Stimulated activated CD4-positive, alpha-beta T cell treated with anti-CD3 and anti-CD28 coated beads, TNF-alpha, amount 100 ng/mL, for 24 hours (primary cell): ENCODE measurements around the gene AKR1C3.
"Not testable (repeated sequence)": the region's sequence is repeated elsewhere in the genome, so short reads cannot be mapped to it uniquely, and the experiment has no call there.

Experiments
- DNase-seq, 3 experiments: peaks; one replicate each; pipeline ENCODE4 v3.0.0-alpha.2; 2020; ENCODE audit warnings: low read depth in 3 of 3

The AKR1C3 gene

DNA sequence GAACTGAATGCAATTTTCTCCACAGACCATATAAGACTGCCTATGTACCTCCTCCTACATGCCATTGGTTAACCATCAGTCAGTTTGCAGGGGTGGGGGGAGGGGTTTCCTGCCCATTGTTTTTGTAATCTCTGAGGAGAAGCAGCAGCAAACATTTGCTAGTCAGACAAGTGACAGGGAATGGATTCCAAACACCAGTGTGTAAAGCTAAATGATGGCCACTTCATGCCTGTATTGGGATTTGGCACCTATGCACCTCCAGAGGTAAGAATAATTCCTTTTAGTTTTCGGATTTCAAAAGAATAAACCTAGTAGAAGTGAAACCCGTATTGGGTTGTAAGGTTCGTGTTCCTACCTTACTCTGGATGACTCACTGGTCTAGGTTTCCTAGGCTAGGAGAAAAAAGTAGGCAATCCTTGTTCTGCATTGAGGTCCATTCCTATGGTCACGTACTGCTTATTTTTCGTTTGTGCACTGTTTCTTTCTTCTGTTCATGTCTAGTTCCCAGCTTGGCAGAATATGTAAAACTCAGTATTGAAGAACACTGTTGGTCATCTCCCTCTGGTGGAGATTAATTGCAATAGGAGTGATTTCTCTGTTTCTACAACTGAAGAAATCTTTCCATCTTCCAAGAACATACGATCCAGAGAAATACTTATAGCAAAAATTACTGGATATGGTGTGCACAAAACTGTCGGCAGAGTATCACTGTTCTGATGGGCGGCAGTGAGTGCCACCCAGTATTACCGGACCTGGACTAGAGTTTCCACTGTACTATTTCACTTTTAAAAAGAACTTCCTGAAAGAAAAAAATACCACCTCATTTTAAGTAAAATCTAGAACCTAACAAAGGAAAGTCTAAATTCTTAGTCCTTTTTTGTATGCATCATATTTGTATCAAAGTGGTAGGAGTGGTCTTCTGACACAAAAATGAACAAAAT, at the start of gene AKR1C3:
TSS of gene AKR1C3 (plus strand) at position 150 of the 941 bp plus-strand sequence. CDS start at position 181, 31 bp downstream.
- no peak for DNase-seq

DNA sequence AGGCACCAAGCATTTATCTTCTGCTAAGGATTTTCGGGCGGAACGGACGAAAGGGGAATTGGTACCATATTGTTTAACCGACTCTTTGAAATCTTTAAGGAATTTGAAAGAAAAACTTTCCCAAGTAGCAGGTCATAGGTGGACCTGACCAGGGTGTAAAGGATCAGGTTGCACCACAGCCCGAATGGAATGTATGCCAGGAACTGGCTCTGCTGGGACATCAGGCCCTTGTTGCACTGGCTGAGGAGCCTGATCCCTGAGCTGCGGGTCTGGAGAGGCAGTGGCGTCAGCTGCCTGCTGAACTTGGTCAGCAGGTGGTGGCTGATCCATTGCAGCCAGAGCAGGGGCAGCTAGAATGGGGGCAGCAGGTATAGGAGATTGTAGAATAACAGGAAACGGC, 49.1 kb upstream of the AKR1C3 start:
- no peak for DNase-seq

DNA sequence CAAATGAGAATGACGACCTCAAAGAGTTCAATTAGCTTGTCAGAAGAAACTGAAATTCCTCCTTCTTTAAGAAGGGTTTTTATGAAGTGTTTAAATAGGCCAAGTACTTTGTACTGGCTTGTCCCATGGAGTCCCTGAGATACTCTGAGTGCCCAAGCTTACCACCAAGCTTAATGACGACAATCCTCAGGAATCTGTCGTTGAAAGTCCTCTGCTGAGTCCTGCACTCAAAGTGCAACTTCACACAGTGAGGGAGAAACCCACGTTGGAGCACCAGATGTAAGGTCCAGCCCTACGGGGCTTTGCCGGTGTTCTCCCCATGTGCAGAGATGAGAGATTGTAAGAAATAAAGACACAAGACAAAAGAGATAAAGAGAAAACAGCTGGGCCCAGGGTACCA, 47.8 kb upstream of the AKR1C3 start:
- DNase-seq, result no peak

DNA sequence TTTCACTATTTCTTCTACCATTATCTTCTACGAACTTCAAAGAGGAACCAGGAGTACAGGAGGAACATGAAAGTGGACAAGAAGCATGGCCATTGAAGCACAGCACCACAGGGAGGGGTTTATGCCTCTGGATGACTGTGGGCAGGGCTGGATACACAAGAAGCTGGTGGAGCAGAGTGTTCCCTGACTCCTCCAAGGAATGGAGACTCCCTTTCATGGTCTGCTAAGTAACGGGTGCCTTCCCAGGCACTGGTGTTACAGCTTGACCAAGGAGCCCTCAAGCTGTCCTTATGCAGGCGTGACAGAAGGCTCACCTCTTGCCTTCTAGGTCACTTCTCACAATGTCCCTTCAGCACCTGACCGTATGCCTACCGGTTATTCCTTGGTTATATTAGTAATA, 47.2 kb upstream of the AKR1C3 start:
- DNase-seq, result not testable (repeated sequence)

DNA sequence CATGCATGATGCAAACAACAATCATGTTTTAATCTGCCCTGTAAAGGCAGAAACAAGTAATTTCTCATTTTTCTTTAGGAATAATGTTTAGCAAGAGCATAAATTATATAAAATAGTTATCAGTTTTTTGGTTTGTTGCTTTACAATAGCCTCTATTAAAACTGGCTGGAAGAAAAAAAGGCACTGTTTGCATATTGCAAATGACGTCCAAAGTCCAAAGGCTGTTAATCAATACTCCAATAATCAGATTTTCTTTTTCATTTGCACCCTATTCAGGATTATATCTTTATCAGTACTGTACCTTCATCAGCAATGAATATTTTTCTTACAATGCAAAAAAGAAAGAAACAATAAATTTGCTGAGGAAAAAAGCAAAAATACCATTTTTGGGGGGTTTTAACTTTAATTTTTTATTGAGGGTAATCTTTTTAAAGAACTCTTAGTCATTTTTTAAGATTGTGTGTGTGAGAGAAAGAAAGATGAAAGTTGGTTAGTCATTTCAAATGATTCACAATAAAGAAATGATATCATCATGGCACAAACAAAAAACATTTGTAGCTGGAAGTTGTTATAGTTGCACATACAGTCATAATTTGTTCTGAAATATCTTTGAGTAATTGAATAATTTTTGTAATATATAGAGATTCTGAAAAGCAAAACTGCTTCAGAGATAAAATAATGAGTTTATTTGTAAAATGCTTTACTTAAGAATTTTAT, 46.1 kb upstream of the AKR1C3 start:
- DNase-seq, result no peak

DNA sequence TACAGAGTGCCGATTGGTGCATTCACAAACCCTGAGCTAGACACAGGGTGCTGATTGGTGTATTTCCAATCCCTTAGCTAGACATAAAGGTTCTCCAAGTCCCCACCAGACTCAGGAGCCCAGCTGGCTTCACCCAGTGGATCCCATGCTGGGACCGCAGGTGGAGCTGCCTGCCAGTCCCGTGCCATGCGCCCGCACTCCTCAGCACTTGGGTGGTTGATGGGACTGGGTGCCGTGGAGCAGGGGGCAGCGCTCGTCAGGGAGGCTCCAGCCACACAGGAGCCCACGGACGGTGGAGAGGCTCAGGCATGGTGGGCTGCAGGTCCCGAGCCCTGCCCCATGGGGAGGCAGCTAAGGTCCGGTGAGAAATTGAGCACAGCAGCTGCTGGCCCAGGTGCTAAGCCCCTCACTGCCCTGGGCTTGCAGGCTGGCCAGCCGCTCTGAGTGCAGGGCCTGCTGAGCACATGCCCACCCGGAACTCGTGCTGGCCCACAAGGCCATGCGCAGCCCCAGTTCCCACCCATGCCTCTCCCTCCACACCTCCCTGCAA, 41.2 kb upstream of the AKR1C3 start:
- not testable (repeated sequence) for DNase-seq

DNA sequence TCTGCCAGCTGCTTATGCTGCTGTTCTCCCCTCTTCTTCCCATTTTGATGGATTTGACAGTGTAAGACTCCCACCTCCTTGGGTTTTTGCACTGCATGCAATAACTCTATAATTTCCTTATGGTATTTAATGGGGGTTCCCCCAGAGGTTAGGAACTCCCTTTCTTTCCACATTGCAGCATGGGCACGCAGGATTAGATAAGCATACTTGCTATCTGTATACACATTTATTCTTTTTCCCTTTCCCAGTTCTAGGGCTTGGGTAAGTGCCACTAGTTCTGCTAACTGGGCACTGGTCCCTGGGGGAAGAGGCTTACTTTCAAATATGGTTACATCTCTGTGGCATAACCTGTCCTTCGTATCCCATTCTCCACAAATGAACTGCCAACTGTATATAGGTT, 39.4 kb upstream of the AKR1C3 start:
- DNase-seq, result not testable (repeated sequence)

DNA sequence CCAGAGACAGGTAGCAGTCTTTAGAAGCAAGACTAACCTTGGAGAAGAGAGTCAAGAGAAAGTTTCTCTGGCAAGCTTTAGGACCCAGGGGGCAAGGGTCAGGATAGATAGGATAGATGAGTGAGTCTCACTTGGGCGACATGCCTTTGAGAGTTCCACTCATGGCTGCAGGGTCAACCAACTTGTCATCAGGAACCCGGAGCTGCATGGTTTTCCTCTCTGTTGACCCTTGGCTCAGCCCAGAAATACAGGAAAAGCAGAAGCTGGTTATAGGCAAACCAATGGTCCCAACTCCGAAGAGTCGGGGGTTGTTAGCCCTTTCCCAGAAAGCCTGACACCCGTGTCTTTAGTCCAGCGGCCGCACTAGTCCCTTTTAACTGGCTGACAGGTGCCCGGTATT, 34.9 kb upstream of the AKR1C3 start:
- not testable (repeated sequence) for DNase-seq

DNA sequence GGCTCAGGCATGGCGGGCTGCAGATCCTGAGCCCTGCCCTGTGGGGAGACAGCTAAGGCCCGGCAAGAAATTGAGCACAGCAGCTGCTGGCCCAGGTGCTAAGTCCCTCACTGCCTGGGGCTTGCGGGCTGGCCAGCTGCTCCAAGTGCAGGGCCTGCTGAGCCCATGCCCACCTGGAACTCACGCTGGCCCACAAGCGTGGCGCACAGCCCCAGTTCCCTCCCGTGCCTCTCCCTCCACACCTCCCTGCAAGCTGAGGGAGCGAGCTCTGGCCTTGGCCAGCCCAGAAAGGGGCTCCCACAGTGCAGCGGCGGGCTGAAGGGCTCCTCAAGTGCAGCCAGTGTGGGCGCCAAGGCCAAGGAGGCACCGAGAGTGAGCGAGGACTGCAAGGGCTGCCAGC, 33.4 kb upstream of the AKR1C3 start:
- DNase-seq, result not testable (repeated sequence)

DNA sequence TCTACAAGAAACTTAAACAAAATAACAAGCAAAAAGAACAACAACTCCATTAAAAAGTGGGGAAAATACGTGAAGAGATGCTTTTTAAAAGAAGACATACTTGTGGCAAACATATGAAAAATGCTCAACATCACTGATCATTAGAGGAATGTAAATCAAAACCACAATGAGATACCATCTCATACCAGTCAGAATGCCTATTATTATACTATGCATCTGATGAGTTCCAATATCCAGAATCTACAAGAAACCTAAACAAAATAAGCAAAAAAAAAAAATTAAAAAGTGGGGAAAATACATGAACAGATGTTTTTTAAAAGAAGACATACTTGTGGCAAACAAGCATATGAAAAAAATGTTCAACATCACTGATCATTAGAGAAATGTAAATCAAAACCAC, 29.6 kb upstream of the AKR1C3 start:
- DNase-seq, result no peak

DNA sequence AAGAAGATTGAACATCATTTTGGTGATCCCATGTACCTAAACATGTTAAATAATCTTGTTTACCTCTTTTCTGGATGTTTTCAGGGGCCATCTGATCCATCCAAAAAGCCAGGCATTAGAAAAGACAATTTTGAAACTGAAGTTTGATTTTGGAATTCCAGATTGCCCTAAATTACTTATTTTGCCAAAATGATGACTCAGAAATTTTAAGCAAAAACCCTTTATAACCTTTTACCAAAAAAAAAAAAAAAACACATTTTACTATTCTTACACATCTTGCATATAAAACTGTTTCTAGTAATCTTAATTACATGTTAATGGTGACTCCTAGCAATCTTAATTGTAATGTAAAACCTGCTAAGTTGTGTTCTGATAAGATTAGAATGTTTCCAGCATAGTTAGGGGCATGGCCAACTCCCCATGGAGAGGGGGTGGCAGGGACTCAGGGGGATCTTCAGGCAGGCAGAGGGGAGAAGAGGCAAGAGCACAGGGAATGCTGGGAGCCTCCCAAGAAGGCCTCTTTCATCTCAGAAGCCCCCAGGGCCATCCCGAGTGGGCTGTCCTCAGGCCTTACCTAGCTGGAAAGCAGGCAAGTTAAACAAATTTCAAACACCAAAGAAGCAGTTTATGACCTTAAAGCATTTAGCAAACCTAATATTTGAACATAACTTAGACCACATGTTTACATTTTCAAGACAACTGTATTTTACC, 25.8 kb upstream of the AKR1C3 start:
- no peak for DNase-seq

DNA sequence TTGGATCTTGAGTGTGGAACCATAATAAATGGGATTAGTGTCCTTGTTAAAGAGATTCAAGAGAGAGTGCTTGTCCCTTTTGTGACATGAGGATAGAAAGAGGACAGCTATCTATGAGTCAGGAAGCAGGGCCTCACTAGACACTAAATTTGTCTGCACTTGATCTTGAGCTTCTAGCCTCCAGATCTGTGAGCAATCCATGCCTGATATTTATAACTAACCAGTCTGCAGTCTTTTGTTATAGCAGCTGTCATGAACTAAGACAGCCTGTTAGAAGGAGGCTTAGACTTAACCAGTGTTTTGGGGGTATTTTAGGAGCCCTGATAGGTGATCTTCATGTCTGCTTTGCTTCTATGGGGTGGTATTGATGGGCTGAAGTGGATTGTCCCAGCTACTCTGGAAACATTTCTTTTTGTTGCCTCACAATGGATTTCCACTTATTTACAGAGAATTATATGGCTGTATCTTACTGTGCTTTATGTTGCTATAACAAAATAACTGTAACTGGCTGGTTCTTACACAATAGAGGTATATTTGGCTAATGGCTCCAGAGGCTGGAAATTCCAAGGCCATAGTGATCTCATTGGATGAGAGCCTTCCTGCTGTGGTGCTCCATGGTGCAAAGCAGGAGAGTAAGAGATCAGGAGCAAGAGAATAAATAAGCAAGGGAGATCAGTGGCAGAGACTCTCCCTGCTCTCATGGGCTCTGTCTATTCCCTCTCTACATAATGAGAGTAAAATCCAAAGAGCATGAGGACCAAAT, 23.4 kb upstream of the AKR1C3 start:
- DNase-seq, result no peak

DNA sequence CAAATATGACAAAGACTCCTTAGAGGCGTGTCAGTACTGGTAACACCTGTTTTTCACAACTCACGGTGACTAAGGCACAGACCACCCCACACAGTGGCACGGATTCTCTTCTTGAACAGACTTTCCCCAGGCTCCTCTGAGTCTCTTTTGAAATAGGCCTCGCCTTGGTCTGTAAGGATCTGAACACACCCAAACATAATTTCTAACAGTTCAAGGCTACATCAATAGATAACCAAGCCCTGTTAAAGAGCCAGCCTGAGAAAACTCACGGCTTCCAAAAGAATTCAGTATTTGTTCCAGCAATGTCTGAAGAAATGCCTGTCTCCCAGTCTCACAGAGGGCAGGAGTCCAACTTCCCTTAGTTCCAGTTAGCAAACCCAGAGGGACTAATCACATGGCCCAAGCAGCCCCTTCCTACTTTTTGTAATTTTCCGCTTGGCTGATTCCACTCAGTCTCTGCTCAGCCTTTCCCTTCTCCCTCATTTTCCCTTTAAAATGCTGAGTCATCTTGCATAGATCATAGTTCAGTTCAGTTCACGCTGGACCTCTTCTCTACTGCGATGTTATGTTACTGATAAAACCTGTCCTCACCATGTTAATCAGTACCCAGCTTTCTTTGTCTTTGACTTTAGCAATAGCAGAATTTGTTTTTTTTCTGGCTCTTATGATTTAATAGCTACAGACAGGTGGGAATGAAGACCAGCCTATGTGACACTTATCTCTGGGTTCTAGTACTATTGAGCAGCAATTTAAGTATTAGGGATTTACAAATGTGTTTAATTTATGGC, 22.6 kb upstream of the AKR1C3 start:
- no peak for DNase-seq

DNA sequence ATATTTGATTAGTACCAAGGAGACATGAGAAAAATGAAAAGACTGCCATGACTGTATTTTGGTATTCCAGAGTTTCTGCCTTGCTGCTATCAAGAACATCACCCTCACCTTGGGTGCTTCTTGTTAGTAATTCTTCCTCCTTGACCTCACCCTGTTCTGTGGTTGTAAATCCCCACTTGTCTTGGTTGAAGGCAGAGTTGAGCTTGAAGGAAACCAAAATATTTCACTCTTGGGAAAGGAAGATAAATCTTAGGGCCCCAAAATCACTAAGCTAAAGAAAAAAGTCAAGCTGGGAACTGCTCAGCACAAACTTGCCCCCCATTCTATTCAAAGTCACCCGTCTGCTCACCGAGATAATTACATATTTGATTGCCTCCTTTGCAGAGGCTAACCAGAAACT, 20.6 kb upstream of the AKR1C3 start:
- no peak for DNase-seq

DNA sequence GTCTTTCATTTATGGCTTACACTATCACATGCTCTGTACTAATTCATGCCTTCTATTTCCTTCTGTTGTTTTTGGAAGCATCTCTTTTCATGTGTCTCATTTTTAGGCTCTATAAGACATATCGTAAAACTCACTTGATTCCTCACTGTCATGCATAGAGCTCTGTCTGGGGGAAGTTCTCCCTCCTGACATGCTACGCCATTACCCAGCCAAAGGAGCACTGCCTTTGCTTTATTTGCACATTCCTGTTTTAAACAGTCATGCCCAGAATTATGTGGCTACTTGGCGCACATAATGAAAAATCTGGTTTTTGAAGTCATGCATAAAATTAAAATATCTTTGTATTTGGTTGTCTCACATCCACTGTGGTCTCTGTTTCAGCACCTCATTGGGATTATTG, 17.6 kb upstream of the AKR1C3 start:
- DNase-seq, result no peak

DNA sequence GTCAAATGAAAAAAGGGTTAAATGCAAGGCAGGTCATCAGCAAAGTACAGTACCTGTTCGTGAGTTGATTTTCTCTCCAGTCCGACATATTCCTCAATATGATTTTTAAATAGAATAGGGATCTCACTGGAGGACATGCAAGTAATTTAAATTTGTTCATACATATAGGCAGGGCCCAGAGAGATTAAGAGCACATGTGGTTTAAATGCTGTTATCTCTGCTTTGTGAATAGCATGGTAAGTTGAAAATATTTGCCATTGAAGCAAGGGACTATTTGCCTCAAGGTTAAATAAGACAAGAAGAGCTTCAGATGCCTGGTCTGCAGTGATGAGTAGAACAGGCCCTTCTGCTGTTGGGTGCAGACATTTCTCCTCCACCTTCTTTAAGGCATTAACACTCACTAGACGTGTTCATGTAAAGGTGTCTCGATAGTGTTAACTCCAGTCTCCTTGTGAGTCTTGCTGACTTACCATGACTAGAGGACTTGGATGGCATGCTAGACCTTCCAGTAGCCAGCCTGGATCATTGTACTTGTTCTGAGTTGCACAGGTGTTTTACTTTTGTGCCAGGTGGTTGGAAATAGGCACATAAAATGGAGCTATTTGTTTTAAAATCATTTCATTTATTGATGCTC, 15.6 kb upstream of the AKR1C3 start:
- DNase-seq, result no peak

DNA sequence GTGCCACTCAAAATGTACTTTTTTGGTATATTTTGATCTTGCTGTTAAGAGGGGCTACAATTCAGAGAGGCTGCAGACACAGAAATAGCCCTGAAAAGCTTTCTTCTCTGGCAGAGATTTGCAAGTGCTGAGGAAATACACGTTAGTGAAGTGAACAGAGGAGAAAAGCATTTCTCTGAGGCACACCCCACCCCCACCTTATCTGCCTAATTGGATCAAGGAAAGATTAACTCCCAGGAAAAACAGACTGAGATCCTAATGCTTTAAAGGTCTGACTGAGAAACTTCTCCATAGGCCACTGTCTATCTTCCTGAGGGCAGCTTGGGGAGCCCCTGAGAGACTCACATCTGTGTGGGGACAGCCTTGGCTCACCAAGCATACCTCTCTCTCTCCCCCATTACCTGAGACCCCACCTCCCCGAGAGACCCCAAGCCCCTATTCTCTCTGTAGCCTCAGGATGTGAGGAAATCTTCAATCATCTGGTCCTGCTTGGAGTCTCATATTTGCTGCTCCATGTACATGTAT, 14.8 kb upstream of the AKR1C3 start:
- no peak for DNase-seq

DNA sequence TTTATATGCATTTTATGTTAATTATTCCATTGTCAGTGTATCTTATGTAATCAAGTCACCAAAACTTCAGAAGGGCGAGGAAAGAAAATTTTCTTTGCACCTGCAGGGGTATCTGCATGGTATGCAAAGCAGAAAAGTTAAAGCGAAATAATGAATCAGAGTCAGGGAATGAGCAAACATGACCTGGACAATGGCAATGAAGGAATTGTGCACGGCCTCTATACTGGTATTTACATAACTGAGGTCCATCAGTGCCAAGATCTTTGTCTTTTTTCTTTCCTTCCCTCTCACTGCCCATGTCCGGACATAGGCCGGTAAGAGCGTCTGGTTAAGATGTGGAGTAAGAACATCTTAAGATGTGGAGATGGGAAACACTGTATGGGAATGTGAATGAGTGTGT, 14.4 kb upstream of the AKR1C3 start:
- DNase-seq, result no peak

DNA sequence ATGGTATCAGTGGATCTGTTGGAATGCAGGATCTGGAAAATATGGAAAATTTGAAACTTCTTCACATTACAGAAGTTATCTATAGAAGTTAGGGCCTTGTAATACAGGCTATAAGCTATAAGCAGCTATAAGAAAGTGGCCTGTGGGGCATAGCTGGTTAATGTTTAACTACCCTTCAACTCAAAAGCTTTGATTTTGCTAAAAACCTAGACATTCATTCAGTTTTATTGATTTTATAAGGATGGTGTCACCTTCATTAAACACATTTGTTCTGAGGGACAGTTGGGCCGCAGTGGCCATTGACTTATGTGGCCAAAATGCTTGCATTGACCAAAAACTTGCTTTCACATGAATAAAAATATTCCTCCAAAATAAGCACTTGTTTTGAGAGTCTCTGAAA, 13.1 kb upstream of the AKR1C3 start:
- DNase-seq, result no peak
